HG03469 (cell line): Measurements from ENCODE around the gene ZNF48.

Source experiments
- ATAC-seq: cut with Tn5 transposase; IDR thresholded peaks from one replicate; pipeline ENCODE4 v1.9.1; 2021; ENCODE audit warnings: mild to moderate bottlenecking, moderate library complexity, moderate number of reproducible peaks; ENCODE audit not compliant: unreplicated experiment

ZNF48 gene

DNA sequence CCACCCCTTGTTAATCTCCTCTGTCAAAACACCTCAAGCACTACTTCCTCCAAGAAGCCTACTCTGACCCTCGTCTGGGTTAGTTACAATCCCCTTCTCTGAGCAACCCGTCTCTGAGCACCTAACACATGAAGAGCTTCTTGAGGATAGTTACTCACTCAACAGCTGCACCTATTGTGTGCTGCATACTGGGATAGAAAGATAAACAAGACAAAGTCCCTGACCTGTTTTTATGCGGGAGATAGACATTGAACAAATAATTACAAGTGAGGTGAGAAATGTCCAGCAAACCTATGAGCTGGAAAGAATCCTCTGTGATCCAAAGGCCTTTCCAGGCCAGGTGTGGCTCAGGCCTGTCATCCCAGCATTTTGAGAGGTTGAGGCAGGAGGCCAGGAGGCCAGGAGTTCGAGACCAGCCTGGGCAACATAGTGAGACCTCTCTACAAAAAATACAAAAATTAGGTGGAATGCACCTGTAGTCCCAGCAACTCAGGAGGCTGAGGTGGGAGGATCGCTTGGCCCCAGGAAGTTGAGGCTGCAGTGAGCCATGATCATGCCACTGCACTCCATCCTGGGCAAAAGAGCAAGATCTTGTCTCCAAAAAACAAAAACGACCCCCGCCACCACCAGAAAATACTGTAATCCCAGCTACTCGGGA, 6.7 kb downstream of the ZNF48 start:
- ATAC-seq, result no peak

DNA sequence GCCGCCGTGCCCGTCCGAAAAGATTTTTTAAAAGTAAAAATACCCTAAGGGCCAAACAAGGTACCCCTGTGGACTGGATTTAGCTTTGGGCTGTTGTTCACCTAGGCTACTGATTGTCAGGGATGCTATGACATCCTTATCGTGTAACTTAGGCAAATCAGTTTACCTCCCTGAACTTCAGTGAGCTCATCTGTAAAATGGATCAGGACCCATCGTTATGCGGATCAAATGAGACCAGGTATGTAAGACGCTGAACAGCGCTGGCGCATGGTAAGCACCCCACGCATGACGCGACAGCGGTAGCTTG, 11.5 kb downstream of the ZNF48 start:
- no peak for ATAC-seq

DNA sequence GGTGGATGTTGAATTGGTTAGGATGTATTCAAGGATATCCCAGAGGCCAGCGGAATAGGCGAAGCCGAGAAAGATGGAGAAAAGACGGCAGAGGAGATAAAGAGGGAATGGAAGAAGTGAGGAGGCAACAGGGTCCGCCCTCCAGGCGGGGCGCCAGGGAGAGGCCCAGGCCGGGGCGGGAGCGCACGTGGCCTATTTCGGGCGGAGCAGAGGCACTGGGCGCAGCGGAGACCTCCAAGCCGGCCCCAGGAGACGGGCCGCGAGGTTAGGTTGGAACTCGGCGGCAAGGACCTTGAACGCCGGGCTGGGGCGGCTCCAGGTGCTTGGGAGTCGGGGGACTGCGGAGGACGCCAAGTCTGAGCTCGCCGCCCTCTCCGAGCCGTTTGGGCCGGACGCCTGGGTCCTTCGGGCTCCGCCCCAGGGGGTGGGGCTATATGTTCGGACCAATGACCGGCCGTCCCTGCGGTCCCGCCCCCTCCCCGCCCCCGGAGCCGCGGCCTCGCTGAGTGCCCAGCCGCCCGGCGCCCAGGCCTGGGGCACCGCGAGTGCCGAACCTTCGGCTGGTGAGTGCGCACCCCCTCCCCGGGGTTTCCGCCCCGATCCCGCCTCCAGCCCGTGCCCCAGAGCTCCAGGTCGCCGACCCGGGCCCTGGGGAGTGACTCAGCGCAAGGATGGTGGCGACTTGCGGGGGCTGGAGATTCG, 12.0 kb downstream of the ZNF48 start, which contains the start of gene ZNF771:
TSS of gene ZNF771 (plus strand) at position 505 of the 702 bp plus-strand sequence. CDS start 448 bp downstream, outside the sequence.
- no peak for ATAC-seq

DNA sequence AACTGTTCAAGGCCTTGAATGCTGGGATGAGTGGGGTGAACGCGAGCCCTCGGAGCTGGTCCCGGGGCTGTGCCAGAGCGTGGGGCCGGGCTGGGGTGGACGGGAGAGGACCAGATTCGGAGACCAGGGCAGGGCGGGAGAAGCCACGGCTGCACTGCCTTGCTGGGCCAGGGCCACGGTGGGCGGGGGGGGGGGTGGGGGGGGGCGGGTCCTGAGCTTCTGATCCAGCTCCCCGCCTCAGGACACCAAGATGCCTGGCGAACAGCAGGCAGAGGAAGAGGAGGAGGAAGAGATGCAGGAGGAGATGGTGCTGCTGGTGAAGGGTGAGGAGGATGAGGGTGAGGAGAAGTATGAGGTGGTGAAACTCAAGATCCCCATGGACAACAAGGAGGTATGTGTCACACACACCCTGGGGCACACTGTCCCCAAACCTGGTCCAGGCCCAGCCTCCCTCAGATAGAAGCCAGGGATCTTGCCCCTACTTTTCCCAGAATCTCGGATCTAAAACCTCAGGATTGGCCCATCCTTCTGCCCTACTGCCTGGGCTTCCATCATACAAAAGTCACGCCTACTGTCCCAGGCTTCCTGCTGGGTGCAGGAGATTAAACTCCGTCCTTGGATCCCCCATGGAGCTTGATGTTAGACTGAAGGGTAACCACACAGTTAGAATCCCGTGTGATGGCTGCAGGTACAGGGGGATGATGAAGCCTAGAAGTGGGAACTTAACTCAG, 12.7 kb downstream of the ZNF48 start:
- no peak for ATAC-seq

DNA sequence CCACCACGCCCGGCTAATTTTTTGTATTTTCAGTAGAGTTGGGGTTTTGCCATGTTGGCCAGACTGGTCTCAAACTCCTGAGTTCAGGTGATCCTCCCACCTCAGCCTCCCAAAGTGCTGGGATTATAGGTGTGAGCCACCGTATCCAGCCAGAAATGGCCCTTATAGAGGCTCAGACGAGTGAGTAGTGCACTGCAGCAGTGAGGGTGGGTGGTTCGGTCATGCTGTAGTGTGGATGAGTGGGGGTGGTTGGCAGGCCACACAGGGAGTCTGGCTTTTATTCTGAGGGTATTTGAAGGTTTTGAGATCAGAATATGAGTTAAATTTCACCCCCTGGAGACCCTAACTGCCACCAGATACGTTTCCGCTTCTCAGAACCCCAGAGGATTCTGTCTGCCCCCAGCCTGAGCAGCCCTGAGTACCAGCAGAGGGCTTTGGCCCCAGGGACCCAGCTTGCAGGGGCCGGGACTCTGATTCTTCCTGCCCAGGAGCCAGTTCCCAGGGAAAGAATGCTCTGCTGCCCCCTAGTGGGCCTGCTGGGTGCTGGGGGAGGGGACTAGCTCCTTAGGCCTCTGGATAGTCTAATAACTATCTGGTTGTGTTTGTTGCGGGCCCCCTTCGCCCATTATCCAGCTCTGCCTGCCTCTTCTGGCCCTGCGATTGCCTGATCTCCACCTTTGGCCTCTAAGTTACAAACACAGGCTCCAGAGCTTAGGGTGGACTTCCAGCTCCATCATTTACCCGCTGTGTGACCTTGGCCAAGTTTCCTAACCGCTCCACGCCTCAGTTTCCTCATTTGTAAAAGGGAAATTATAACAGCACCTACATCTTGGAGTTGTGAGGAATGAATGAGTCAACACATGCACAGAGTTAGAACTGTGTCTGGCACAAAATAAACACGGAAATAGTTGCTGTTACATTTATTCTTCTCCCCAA, 14.2 kb downstream of the ZNF48 start:
- ATAC-seq, result no peak

DNA sequence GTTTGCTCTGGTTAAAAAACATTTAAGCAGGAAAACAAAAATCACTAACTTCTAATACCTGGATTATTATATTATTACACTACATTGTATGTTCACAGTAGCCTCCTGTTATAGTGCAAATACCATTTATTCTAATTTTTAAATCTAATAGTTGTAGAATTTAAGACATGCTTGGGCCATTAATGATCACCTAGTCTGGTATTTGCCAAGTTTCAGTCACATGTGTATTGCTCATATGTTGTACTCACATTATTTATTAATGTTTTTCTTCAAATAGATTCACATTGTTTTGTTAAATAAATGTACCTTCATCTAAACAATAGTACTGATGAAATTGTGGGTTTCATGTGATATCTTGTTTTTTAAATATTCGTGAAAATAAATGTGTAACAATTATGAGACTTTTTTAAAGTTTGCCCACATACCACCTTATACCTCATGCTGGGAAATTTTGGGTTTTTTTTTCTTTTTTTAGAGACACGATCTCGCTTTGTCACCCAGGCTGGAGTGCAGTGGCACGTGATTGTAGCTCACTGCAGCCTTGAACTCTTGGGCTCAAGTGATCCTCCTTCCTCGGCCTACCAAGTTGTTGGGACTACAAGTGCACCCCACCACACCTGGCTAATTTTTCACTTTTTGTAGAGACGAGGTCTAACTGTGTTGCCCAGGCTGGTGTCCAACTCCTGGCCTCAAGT, 18.0 kb downstream of the ZNF48 start:
- no peak for ATAC-seq

DNA sequence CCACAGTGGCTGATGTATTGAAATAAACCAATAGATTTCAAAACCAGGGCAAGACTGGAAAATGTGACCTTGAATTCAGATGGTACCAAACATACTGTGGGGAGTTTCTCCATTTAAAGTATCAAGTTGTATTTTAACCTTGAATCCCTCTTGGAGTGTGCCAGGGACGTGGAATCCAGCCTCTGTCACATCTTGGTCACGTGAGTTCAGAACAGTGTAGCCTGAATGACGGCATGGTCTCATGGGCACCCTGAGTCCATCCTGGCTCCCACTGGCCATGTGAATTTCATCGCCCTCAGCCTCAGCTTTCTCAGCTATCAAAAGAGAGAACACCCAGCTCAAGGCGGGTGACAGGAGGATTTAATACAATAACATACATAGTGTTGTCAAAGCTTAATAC, 18.9 kb downstream of the ZNF48 start:
- no peak for ATAC-seq

DNA sequence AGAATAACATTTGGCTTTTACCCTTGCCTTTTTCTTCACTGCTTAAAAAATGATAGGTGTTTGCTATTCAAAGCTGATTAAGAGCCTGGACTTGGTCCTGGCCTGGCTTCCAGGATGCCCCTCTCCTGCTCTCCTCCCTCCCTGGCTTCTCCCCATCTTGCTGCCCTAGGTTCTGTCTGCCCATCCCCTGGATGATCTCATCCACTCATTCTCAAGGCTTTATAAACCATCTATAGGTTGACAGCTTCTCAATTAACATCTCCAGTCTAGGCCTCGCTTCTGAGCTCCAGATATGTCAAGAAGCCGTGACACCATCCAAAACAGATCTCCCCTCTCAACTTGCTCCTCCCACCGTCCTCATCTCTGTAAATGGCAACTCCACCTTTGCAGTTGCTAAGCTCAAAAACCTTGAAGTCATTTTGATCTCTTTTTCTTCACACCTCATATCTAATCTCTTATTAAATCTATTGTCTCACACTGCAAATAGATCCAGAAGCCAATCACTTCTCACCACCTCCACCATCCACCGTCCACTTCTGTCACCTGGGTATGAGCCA, 20.9 kb downstream of the ZNF48 start:
- ATAC-seq, result no peak

DNA sequence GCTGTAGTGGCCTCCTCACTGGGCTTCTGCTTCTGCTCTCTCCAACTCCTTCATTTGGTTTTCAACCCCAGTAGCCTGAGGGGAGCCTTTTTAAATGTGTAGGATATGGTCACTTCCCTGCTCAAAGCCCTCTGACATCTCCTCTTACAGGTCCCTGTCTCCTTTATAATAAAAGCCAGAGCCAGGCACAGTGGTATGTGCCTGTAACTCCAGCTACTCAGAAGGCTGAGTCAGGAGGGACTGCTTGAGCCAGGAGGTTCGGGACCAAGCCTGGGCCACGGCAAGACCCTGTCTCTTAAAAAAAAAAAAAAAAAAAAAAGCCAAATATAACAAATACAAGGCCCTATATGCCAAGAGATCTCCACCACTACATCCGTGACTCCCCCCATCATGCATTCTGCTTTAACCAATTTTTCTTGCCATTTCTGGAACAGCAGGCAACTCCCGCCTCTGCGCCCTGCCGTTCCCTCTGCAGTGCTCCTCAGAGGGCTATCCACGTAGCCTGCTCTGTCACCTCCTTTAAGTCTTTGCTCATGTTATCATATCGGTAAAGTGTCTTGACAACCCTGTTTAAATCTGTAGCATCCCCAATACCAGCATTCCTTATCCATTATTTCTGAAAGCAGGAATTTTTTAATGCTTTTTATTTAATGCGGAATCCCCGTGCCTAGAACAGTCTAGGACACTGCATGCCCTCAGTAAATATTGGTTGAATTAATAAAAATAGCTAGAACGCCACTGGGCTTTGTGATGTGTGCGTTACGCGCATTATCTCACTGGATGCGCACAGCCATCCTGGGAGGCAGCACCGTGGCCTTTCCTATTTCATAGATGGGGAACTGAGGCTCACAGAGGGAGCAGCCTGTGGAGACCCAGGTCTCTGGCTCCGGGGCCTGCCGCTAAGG, 21.7 kb downstream of the ZNF48 start:
- peak; percentile 7 for ATAC-seq

DNA sequence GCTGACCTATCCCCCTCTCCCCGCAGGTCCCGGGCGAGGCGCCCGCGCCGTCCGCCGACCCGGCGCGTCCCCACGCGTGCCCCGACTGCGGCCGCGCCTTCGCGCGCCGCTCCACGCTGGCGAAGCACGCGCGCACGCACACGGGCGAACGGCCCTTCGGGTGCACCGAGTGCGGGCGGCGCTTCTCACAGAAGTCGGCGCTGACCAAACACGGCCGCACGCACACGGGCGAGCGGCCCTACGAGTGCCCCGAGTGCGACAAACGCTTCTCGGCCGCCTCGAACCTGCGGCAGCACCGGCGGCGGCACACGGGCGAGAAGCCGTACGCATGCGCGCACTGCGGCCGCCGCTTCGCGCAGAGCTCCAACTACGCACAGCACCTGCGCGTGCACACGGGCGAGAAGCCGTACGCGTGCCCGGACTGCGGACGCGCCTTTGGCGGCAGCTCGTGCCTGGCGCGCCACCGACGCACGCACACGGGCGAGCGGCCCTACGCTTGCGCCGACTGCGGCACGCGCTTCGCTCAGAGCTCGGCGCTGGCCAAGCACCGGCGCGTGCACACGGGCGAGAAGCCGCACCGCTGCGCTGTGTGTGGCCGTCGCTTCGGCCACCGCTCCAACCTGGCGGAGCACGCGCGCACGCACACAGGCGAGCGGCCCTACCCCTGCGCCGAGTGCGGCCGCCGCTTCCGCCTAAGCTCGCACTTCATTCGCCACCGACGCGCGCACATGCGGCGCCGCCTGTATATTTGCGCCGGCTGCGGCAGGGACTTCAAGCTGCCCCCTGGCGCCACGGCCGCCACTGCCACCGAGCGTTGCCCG, 22.5 kb downstream of the ZNF48 start:
- ATAC-seq, result peak; percentile 57

DNA sequence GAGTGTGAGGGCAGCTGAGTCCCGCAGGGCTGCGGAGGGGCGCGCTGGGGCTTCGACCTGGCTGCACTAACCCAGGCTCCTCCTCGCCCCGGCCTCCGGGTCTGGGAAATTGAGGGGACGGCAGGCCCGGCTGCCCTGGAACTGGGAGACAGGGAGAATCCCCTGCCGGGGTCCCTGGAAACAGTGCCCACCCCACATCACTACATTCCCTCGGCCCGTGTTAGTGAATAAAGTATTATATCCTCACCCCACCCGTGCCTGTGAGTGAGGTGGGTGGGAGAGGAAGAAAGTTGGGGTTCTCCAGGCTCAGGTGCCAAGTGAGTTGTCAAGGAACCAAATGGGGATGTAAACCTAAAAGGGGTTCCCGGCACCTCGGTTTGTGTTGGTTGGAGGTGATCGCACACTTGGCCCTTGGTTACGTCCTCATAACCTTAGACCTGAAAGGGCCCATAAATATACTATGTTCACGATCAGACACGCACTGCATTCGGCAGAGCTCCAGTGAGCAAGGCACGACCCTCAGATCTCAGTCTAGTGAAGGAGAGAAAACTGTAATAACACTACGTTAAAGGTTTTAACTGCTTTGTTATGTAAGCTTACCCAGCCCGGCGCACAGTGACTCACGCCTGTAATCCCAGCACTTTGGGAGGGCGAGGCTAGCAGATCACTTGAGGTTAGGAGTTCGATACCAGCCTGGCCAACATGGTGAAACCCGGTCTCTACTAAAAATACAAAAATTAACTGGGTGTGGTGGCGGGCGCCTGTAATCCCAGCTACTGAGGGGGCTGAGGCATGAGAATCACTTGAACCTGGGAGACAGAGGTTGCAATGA, 23.3 kb downstream of the ZNF48 start:
- no peak for ATAC-seq

DNA sequence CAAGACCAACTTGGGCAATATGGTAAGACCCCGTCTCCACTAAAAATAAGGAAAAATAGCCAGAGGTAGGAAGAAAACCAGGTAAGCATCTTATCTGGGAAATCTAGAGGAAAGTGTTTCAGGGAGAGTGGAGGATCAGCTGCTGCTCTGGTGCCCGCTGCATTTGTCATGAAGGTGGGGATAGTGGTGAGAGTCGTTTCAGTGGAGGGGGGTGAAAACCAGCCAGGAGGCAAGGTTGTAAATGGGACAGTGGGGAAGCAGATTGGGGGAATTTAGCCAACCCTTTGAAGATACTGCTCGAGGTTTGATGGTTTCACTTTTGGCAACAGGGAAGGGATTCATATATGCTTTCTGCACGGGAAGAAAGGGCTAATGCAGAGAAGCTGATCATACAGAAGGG, 25.8 kb downstream of the ZNF48 start:
- no peak for ATAC-seq

DNA sequence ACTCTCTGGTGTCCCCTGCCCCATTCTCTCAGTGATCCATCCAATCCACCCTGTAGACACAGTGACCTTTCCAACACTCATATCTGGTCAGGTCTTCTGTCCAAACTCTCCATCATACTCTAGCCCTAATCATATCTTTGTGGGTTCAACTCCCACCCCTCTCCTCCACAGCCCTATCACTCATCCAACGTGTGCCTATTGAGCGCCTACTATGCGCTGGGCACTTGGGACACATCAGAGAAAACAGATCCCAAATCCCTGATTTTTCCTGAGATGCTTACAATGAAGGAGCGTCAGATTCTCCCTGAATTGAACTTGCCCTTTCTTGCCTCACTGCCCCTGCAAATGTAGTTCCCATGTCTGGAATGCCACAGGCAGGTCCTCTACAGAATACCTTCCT, 32.8 kb downstream of the ZNF48 start:
- no peak for ATAC-seq

DNA sequence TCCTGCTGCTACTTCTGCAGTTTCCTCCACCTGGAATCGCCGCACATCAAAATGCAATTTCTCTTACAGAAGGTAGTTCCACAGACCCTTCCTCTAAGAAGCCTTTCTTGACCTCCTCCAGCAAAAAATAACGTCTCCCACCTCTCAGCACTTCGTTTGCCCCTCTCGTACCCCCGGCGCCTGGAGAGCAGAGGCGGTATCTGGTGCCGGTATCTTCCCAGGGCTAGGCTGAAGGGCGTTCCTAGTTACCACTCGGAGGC, 34.1 kb downstream of the ZNF48 start:
- no peak for ATAC-seq

DNA sequence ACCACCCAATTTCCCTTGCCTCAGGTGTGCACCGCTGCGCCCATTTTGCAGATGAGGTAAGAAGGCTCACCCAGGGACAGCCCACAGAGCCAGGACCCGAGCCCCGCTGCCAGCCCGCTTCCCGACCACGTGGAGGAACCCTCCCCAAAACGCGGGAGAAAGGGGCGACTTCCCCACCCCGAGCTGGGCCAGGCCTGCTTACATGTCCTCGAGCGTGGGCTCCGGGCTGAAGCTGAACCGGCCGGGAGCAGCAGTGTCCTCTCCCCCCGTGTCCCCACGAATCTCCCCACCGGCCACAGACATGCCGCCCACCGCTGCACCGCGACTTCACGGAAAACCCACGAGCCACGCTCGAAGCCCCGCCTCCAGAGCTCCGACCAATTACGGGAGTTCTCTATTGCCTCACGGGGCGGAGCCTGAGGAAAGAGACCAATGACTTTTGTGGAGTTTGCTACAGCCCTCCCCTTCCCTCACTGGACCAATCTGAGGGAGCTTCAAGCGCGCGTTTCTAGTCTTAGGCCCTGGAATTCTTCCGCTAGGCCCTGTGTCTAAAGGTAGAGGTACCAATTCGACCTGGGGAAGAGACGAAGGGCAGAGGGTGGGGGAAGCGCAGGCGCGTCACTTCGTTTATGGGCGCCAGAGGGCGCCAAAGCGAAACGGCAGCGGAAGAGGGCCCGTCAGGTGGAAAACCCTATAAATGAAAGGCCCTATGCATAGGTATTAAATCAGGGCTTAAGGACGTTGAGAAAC, 34.6 kb downstream of the ZNF48 start, which contains the start of gene DCTPP1:
TSS of gene DCTPP1 (minus strand) at position 353 of the 750 bp plus-strand sequence. CDS start at position 303, 50 bp downstream.
- ATAC-seq, result peak; percentile 95

DNA sequence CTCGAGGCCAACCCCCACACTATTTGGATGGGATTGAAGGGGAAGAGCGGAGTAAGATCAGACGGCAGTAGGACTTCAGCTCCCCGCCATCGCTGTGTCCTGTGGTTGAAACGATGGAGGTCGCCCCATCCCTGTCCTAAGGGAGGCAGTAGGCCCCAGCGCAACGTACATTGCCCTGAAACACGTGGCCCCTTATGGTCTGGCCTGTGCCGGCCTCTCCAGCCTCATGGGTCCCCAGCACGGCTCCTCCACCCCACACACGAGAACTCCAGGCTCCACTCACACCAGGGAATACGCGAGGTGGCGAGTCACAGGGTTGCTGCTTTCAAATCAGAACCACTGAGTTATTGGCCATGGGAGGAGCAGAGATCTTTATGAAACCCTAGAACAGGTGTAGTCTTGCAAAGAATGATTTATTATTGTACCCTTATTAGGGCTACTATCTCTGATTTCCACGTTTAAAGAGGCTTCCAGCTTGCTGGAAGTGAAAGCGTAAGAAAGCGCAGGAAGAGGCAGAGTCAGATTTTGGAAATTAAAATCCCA, 35.3 kb downstream of the ZNF48 start:
- ATAC-seq, result no peak
